ENCODE data around the gene CHST1. TPM values are rescaled to one million over a fixed set of nuclear protein-coding genes. Genes with fewer than 3 reads are reported as not detected.

The CHST1 gene
- total RNA-seq, 2 experiments from 2014 or later: 0.35 TPM; not detected in 1

DNA sequence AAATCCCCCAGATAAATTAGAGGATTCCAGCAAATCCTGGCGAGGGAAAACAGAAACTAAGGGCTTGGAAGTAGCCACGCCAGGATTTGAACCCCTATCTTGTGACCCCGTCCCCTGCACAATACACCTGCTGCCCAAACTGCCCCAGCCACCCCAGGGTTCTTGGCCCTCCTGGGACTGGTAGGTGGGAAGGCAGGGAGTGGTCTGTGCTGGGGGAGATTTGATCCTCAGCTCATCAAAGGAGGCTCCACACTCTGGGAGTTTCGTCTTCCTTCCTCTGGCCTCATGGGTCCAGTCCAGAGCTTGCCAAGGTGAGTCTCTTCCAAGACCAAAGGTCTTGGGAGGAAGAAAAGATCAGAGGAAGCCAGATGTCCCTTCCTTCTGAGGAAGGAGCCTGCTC is 4.5 kb upstream of the CHST1 start:
- ATAC-seq (no peak), DNase-seq (no peak)
- H3K27me3 Mint-ChIP-seq: peaks cover 37% of the 10 kb centered on the region
- H3K4me3 Mint-ChIP-seq: no peak overlapping the region
- H3K9me3 Mint-ChIP-seq (ENCODE audit: low read depth): no peaks in the 10 kb centered on the region
- no peaks in the 10 kb centered on the region for H3K36me3 Mint-ChIP-seq
- CTCF ChIA-PET: interaction anchor here (1.5 kb wide), 1 partner anchor 15 kb away, joined by 6 read pairs; no protein-coding TSS in a partner anchor
- no peak overlapping the region for H3K27ac Mint-ChIP-seq
- H3K4me1 Mint-ChIP-seq: no peaks in the 10 kb centered on the region

DNA sequence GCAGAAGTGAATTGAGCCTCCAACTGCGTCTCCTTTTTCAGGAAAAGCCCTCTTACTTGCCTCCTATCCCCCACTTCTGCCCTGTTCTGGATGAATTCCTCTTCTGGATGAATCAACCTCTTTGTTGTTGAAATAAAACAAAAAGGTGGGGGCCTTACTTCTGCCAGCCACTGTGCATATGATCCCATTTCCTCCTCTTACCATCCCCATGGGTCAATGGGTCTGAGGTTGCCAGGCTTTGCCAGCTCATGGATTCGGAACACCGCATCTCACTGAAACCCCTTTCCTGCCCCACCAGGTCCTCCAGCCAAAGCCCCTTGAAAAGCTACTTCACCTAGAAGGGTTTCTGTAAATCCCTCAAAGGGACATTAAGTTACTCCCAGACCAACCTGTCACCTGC is 3.7 kb upstream of the CHST1 start:
- no peak overlapping the region for H3K27ac Mint-ChIP-seq
- H3K4me3 Mint-ChIP-seq: no peak overlapping the region
- CTCF ChIA-PET: interaction anchor here (1.5 kb wide), 1 partner anchor 14 kb away, joined by 6 read pairs; no protein-coding TSS in a partner anchor
- H3K36me3 Mint-ChIP-seq: no peaks in the 10 kb centered on the region
- no peak for ATAC-seq
- DNase-seq: no peak
- H3K27me3 Mint-ChIP-seq: peaks cover 38% of the 10 kb centered on the region
- H3K4me1 Mint-ChIP-seq: no peaks in the 10 kb centered on the region
- H3K9me3 Mint-ChIP-seq (ENCODE audit: low read depth): no peaks in the 10 kb centered on the region

DNA sequence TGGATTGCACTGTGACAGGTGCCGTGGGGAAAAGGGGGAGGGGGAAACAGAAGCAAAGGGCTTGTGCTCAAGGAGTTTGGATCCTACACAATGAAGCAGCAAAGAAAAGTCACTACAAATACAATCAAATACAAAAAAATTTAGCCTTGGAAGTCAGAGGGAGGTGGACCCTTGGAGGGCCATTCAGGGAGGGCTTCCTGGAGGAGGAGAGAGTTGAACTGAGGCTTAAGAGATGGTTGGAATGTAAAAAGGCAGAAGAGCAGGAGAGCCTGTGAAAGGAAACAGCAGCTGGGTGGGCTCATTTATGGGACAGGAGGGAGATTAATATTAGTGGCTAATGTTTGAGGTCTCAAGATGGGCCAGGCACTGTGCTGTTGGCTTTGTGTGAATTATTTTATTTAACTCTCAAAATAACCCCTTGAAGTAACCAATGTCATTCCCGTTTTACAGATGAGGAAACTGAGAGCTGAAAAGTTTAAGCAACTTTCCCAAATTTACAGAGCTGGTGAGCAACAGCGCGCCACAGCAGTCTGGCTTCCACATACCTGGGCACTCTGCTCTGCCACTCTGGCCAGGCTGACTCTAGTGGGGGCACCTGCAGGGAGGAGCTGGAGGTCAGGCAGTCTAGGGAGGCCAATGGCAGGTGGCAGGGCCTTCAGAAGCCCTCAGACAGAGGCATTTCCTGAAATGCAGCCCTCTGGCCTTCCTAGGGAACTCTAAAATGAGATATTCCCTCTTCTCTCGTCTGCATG is 2.7 kb upstream of the CHST1 start:
- CTCF ChIA-PET: no interaction called here
- DNase-seq (no peak), ATAC-seq (no peak)
- no peak overlapping the region for H3K27ac Mint-ChIP-seq
- H3K27me3 Mint-ChIP-seq: peaks cover 47% of the 10 kb centered on the region
- no peaks in the 10 kb centered on the region for H3K36me3 Mint-ChIP-seq
- H3K4me3 Mint-ChIP-seq: no peak overlapping the region
- no peaks in the 10 kb centered on the region for H3K9me3 Mint-ChIP-seq (ENCODE audit: low read depth)
- H3K4me1 Mint-ChIP-seq: no peaks in the 10 kb centered on the region

DNA sequence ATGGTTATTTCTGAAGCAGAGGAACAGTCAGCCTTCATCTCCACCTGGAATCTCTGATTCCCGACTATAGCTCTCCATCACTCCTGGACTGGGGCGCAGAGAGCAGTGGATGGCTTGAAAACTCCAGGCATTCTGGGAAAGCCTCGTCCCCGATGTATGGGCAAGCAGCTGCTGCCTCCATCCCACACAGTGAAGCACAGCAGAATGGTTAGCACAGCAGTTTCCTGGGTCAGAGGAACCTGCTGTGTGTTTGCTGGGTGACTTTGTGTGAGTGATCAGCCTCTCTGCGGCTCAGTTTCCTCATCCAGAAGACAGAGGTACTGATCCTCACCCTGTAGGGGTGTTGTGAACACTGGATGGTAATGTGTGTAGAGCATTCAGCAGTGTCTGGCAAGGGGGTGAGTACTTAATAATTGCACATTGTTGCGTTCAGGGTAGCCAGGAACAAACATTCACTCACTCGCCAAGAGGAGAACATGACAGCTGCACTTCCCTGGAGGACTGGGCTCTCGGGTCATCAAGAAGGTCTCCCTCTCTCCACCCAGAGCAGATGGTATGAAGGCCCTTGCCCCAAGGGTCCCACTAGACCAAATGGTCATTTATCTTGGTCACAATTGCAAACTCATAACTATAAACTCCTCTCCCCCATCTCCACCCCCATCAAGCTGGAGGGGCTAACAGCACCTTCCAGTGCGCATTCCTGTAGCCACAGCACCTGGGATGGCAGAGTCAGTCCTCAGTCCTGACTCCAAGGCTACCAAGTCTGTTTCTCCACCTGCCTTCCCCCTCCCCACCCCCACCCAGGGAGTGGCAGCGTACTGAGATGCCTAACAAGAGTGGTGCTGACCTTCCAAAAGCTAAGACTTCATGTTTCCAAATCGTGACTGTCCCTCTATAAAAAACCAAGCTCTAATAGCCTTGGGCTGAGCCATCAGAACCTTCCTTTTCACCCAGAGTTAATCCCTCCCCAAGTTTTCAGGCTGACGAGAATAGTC is 1.5 kb upstream of the CHST1 start:
- DNase-seq (no peak), ATAC-seq (no peak)
- no peak overlapping the region for H3K27ac Mint-ChIP-seq
- no peak overlapping the region for H3K4me3 Mint-ChIP-seq
- H3K9me3 Mint-ChIP-seq (ENCODE audit: low read depth): no peaks in the 10 kb centered on the region
- H3K4me1 Mint-ChIP-seq: no peaks in the 10 kb centered on the region
- peaks cover 54% of the 10 kb centered on the region for H3K27me3 Mint-ChIP-seq
- CTCF ChIA-PET: no interaction called here
- H3K36me3 Mint-ChIP-seq: no peaks in the 10 kb centered on the region

DNA sequence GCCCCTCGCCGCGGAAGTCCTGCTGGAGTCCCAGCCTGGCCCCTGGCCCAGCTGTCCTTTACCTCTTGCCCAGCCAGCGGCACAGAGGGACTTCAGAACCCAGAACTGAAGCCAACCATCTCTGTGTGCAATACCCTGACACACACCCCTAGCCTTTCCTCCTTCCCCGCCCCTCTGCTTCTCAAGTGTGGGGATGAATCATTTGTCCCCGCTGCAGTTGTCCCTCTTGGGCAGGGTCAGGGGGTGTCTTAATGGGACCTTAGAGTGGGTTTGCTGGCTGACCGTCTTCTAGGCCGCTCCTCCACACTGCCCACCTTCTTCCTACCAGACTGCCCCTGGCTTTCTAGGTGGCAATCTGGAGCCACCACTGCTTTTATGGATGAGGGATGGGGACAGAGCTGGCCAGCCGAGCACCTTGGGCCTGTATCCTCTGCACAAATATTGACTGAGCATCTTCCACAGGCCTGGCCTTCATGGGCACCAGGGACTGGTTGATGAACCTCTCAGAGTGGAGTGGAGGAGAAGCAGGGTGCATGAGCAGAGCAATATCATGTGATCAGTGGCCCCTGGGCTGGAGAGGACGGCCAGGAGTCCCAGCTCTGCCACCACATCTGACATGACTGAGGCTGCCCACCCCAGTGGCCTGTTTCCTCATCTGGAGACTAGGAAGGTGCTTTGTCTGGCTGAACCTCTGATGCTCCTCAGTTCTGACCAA is 668 bp upstream of the CHST1 start:
- CTCF ChIA-PET: interaction anchor here (3.2 kb wide), 1 partner anchor 11 kb away, joined by 24 read pairs; no protein-coding TSS in a partner anchor
- no peak overlapping the region for H3K4me3 Mint-ChIP-seq
- H3K36me3 Mint-ChIP-seq: no peaks in the 10 kb centered on the region
- peaks cover 63% of the 10 kb centered on the region for H3K27me3 Mint-ChIP-seq
- H3K27ac Mint-ChIP-seq: no peak overlapping the region
- H3K4me1 Mint-ChIP-seq: no peaks in the 10 kb centered on the region
- DNase-seq (no peak), ATAC-seq (no peak)
- H3K9me3 Mint-ChIP-seq (ENCODE audit: low read depth): no peaks in the 10 kb centered on the region

DNA sequence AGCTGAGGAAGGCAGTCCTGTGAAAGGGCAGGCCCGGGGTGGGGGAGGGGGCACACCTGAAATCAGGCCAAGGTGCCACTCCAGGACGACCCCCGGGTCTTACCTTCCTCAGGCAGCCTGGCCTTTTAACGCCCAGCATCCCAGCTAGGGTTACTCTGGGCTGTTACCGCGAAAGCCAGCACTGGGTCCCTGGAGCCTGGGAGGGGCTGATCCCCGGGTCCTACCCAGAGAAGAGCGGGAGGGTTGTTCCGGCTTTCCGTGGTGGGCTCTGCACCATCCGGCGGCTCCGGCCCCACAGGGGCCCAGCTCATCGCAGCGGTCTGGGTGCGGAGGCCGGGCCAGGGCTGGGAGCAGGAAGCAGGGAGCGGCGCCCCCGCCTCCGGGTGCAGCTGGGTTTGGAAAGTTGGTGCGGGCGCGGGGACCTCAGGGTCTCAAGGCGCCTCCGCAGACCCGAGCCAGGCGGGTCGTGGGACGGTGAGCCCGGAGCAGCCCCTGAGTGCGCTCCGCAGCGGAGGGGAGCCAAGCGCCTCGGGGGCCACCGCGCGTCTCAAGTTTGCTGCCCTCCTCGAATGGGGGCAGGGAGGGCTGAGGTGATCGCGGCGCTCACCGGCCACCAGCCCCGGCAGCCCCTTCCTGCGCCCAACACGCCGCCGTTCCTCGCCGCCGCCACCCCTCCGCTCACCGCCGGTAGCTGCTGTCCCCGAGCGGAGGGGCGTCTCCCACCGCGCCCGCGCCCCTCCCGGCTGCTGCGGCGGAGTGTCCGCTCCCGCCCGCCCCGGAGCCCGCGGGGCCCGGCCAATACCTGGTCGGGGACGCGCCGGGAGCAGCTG is 831 bp downstream of the CHST1 start:
- Mint-ChIP-seq H3K36me3 (no peaks in the 10 kb centered on the region), H3K27me3 (peaks cover 78% of the 10 kb centered on the region), H3K4me3 (no peak overlapping the region), H3K27ac (no peak overlapping the region), H3K4me1 (no peaks in the 10 kb centered on the region), H3K9me3 (ENCODE audit: low read depth) (no peaks in the 10 kb centered on the region)
- DNase-seq (no peak), ATAC-seq (no peak)
- CTCF ChIA-PET: interaction anchor here (0.7 to 3.2 kb wide), 3 partner anchors 10 to 240 kb away, joined by 3 to 24 read pairs (median 6); no protein-coding TSS in a partner anchor

DNA sequence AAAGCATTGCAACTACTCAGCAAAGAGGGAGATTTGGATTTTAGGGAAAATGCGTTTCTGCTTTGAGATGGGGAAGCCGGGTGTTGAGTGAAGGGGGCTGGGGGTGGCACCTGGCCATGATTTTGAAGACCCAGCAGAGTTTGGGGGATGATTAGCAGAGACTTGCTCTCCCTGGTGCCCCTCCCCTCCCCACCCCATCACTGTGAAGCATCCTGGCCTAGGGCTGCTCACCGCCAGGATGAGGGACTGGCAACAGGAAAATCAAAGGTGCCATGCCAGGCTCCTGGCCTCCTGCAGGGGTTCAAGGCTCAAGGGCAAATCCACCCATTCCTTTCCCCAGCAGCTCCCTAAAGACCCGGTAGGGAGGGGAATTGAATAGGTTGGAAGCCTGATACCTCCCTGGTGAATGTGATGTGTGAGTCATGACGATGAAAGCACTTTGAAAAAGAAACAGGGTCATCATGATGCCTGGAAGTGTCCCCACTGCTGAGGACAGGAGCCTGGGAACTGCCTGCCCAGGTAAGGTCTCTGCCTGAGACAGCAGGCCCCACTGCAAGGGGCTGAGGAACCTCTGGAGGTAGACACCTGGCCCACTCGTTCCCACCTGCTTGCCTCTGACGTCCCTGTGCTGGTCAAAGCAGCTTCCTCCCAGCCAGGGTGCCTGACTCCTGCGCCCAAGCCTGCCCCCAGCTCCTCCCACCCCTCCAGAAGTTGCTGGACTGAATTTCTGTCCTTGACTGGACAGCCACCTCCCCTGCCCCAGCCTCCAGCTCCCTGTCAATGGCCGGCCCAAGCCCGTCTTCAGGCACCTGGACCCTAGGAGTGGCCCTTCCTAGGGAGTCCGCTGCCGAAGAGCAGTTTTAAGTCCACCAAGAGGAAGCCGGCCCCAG is 1.7 kb downstream of the CHST1 start:
- Mint-ChIP-seq H3K4me3 (no peak overlapping the region), H3K9me3 (ENCODE audit: low read depth) (no peaks in the 10 kb centered on the region), H3K4me1 (no peaks in the 10 kb centered on the region), H3K27ac (no peak overlapping the region), H3K36me3 (no peaks in the 10 kb centered on the region), H3K27me3 (peaks cover 82% of the 10 kb centered on the region)
- ATAC-seq (no peak), DNase-seq (no peak)
- CTCF ChIA-PET: interaction anchor here (0.7 to 3.2 kb wide), 3 partner anchors 9 to 241 kb away, joined by 3 to 24 read pairs (median 6); no protein-coding TSS in a partner anchor

DNA sequence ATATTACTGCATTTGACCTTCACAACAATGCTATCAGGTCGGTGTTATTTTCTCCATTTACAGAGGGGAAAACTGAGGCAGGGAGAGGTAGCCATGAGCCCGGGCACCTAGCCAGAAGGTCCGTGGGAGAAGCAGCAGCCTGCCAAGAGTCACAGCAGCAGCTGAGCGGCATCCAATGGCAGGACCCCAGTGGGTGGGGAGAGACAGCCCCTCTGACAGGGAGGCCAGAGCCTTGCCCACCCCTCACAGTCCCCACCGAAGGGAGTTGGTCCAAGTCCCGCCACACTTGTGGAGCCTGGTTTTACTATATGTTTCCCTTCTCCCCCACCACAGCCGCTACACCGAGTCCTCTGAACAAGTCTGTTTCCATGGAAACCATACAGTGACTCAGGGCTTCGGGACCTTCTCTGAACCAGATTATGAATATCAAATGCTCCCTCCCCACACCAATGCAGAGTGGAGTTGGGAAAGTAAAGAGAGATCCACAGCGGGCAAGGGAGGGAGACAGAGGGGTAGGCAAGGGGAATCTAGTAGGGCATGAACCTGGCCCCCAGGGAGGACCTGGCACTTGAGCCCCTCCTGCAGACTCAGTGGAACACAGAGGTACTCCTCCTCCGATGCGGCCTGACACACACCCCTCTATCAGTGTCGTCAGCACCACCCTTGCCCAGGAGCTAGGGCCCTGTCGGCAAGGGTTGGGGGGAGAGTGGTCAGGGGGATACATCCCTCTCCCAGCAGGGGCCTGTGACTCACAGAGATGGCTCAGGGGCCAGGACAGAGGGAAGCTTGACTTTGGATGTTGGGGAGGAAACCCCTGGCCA is 2.5 kb downstream of the CHST1 start:
- peaks cover 76% of the 10 kb centered on the region for H3K27me3 Mint-ChIP-seq
- no peaks in the 10 kb centered on the region for H3K4me1 Mint-ChIP-seq
- H3K9me3 Mint-ChIP-seq (ENCODE audit: low read depth): no peaks in the 10 kb centered on the region
- ATAC-seq: no peak
- no peaks in the 10 kb centered on the region for H3K36me3 Mint-ChIP-seq
- no peak overlapping the region for H3K27ac Mint-ChIP-seq
- H3K4me3 Mint-ChIP-seq: no peak overlapping the region
- CTCF ChIA-PET: interaction anchor here (1.4 to 3.2 kb wide), 2 partner anchors 8 to 109 kb away, joined by 6 to 24 read pairs; no protein-coding TSS in a partner anchor
- DNase-seq: no peak

DNA sequence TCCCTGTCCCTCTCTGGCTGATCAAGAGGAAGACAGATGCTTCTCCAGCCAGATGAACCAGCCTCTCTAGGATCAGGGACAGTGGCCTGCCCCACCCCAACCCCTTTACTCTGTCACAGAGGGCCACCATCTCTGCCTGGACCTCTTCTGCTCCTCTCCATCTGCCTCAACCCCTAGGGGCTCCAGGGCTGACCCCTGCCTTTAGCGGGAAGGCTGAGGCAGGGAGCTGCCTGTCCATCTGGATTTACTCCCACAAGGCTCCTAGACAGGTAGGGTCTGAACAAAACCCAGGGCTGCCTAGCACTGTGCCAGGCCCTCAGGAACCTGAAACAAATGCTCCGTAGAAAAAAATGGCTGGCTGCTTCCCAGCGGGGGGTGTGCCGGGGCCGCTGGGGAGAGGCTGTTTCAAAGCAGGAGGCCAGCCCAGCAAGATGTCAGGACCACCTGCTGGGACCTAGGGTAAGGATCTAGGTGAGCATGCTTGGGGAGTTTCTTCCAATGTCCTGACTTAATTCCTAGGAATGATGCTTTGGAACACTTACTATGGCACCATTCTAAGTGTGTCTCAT is 3.2 kb downstream of the CHST1 start:
- H3K27me3 Mint-ChIP-seq: peaks cover 70% of the 10 kb centered on the region
- H3K36me3 Mint-ChIP-seq: no peaks in the 10 kb centered on the region
- CTCF ChIA-PET: no interaction called here
- H3K27ac Mint-ChIP-seq: no peak overlapping the region
- no peaks in the 10 kb centered on the region for H3K4me1 Mint-ChIP-seq
- no peaks in the 10 kb centered on the region for H3K9me3 Mint-ChIP-seq (ENCODE audit: low read depth)
- ATAC-seq: no peak
- no peak for DNase-seq
- no peak overlapping the region for H3K4me3 Mint-ChIP-seq

DNA sequence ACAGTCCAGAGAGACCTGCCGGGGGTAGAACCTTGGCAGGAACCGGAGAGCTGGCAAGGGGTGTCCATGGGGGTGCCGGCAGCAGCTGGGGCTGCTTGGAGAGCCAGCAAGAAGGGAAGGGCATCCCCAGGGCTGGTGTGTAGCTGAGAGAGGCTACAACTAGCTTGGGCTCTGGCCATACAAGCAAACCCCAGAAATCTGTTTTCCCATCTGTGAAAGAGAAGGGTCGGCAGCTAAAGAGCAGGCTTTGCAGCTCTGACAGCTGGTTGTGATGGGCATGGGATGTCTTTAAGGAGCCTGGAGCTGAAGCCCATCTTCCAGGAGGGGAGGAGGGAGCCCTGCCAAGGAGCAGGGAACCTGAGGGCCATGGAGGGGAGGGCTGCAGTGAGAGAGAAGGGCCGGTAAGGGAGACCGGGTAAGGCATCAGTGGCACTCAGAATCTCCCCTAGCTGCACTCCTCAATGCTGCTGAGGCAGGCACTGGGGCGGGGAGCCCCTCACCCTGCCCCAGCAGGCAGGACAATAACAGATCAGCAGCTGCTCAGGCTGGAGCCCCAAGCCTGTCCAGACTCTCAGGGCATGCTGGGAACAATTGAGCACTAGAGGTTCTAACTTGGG is 3.9 kb downstream of the CHST1 start:
- Mint-ChIP-seq H3K4me1 (no peaks in the 10 kb centered on the region), H3K36me3 (no peaks in the 10 kb centered on the region), H3K27ac (no peak overlapping the region), H3K27me3 (peaks cover 68% of the 10 kb centered on the region), H3K4me3 (no peak overlapping the region), H3K9me3 (ENCODE audit: low read depth) (no peaks in the 10 kb centered on the region)
- CTCF ChIA-PET: no interaction called here
- ATAC-seq (no peak), DNase-seq (no peak)

All from activated CD8-positive, alpha-beta memory T cell treated with anti-CD3 and anti-CD28 coated beads, Interleukin-2, amount 10 ng/mL, durations not matched to agents 7 days and 5 days (primary cell).